GM18867 (cell line): ENCODE results near the gene ITSN1.

Experiments
- ATAC-seq: cut with Tn5 transposase; IDR thresholded peaks from one replicate; pipeline ENCODE4 v1.9.1; 2021; ENCODE audit warnings: mild to moderate bottlenecking, moderate library complexity; ENCODE audit not compliant: unreplicated experiment

ITSN1 gene

DNA sequence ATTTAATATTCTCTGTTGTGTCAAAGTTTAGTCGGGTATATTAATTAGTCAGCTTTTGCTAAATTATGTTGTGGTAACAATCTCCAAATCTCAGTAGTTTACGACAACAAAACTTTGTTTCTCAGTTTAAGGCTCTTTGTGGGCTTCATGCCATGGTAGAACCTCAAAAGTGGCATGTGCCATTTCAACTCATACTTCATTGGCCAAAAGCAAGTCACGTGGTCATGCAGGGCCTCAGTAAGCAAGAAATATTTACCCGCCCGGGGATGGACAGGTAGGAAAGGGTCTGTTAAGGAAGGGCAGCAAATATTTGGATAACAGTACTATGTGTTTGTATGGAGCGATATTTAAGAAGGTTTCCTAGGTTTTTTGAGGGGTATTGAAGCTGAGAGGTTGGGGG, 38.6 kb downstream of the ITSN1 start:
- no peak for ATAC-seq

DNA sequence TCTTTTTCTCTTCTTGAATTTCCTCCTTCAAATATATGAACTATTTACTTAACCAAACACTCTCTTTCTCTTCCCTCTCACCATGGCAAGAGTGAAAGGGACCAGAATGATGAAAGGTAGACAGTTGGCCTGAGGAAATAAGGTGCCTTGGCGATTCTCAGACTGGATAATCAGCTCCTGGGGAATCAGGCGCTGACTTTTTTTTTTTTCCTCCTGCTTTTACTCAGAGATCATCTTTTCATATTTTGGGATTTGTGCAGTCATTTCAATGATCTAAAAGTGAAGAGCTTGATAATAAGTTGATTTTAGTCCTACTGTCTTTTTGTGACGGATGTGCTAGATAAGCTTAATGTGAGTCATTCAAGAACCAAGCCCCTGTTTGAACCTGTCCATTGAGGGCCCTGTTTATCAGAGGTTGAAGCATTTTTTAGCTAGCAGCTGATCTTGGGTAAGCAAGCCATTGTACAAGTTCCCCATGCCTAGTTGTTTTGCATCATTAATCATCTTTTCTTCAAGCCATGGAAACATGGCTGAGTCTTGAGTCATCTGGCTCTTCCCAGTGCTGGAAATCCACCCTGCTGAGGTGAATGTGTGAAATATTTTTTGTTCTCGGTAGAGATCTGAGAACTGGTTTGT, 40.8 kb downstream of the ITSN1 start:
- no peak for ATAC-seq

DNA sequence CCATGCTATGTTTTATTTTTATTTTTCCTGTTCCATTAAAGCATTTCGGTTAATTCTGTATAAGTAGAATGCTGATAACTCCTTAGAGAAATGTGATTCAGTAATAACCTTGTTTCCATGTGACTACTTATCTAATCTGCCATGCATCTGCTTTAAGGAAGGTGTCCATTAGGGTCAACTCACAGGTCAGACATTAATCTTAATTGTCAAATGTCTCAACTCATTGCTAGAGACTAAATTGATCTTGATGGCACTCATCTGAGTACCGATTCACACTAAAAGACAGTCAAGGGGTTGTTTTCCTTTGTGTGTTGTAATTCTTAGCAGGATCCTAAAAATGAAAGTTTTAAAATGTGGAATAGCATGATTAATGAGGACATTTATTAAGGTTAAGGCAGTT, 41.8 kb downstream of the ITSN1 start:
- ATAC-seq: no peak

DNA sequence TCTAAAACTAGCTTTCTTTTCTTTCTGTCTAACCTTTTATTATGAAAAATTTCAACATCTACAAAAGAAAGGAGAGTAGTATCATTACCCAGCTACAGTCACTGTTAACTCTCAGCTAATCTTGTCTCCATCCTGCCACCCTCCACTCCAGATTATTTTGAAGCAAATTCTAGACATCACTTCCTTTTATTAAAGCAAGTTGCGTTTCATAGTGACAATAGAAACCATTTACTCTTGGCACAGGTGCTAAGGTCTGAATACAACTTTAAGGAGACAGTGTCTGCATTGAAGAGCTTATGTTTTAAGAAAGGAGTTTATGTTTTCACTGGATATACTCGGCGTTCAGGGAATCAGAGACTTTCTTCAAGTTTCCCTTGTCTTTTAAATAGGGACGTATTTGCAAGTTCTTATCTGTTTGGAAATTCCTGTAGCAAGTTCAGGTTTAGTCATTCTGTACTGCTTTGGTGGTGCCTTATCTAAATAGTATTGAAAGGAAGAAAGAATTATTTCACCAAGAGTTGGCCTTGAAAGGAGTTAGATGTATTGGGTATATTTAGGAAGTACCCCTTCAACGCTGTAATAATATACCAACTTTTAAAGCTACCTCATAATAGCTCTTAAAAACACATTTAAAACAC, 42.7 kb downstream of the ITSN1 start:
- ATAC-seq: no peak

DNA sequence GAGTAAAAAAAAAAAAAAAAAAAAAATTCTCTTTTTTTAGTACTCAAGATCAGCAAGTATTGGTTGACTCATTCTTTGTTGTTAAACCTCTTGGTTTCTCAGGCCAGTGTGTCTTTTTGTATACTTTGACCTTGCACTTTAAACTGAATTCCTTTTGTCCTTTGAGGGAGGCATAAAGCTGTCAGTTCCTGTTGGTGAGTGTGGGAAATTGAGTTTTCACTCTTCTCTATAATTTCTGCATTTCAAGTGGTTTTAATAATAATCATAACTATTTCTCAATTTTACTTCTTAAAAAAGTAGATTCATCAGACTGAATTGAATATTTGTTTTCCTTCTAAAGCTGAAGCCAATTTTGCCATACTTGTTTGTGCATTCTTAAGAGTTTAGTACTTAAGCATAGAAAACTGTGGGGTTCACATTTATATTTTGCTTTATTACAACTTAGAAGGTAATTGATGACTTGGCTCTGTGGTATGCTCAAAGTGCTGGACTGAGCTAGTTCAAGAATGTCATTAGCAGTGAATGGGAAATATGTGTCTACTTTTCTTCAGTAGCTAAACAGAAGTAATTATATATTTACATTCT, 43.4 kb downstream of the ITSN1 start:
- ATAC-seq: no peak

DNA sequence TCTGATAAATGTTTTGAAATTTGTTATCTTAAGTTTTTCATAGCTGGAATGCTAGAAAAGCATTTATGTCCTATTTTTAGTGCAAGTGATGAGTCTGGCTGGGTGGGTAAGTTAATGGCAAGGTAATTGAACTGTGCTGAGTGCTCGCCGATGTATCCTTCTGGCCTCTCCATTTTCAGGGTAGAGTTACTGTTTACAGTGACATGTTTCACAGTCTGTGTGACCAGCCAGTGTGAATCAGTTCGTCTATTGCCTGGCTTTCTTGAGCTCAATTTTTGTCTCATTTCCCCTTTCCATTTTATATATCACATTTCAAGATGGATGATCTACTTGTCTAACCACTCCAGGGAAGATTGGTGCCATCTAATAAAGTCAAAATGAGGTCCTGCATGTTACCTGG, 44.1 kb downstream of the ITSN1 start:
- no peak for ATAC-seq

DNA sequence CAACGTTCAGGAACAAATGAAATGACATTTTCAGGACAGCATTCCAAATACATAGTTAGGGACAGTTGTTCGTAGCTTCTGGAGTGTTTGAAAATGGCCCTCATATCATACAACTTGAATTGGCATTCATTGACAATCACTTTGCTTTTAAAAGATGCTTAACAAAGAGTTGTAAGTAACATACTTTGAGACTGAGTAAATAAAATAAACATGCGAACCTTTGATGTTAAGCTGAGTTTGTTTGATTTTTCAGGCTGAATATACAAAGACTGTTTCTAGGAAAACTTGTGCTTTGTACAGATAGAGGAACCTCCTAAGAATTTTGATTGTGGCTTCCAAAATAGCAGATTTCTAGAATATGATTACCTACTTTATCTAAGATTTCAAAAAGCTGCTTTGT, 45.3 kb downstream of the ITSN1 start:
- ATAC-seq: no peak

DNA sequence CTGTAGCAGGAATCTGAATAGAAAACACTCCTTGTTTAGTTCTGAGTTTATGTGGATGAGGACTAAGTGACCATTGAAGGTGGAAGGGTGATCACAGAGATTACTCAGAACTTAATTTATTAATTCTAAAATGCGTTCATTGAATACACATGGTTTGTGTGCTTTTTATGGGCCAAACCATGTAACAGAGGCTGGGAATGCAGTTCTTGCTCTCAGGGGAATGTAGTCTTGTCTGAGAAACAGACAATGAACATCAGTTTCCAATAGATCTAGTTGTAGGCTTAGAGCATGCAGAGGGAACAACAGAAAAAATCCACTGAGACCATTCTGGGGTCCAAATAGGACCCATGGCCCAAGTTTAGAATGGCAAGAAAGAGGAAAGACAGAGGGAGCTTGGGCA, 46.1 kb downstream of the ITSN1 start:
- no peak for ATAC-seq

DNA sequence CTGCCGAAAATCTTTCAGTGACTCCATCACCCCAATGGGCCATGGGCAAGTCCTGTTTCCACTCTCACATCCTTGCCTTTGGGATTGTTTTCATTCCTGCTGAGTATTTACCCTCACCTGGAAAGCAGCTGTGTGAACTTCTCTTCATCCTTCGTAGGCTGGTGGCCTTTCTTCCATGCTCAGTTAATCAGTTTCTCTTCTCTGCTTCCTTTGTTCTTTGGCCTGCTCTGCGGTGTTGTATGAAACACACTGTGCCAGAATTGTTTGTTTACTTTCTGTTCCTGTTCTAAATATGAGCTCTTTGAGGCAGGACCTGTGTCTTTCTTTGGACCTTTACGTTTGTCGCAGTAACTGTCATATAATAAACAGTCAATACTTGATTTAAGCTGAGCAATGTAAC, 48.6 kb downstream of the ITSN1 start:
- no peak for ATAC-seq

DNA sequence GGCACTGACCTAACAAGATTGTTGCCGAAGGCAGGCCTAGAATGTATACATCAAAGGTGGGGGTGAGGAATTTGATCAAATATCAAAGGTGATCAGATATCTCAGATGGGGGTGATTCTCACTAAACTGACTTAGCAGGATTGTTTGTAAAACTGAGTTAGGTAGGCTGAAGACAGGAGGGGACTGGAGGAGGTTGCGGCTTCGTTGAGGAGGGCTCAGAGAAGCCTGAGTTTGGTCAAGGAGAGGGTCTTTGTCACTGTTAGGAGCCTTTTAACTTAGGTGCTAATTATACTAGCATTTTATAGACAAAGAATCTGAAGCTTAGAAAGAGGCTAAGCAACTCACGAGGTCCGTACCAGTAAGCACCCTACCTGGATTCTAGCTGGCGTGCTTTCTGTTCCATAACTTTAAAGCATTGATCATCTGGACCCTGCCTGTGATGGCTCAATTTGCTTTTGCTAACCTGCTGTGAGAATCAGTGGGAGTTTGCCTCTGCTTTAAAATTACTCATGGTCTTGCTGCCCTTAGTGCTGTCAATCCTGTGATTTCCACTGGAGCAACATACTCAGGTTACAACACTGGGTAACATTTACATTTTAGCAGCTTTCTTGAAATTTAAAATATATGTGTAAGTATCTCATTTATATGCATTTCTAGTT, 49.8 kb downstream of the ITSN1 start:
- no peak for ATAC-seq

DNA sequence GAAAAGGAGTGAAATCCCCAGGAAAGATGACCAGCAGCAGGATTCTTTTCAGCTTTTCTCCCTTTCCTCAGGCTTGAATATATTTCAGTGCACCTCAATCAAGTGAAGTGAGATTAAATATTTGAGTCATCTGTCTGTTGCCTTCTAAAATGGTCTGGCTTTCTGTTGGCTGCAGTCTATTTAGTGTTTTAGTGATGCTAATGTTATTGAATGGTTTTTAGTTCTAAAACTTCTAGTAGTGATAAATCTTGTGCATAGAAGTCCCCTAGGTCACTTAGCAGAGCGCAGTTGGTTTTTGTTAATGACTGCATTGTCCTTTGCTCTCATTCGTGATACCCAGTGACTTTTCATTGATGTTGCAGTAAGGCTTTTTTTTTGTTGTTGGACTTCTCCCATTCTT, 53.5 kb downstream of the ITSN1 start:
- no peak for ATAC-seq

DNA sequence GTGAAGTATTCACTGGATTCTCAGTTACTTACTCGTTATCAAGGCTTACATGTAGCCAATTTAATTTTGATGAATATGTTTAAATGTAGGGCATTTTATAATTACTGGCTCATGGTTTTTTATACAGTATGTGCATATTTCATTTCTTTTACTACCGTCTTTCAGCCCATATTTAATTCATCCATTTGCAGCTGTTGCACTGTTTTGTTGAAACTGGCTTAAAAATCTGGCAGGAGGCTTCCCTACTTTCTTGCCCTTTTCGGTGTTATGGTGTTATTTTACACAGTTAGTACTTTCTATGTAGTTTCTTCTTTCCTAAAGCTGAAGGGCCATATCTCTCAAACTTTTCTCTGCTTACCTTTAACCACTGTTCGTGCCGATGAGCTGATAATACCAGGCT, 54.2 kb downstream of the ITSN1 start:
- no peak for ATAC-seq

DNA sequence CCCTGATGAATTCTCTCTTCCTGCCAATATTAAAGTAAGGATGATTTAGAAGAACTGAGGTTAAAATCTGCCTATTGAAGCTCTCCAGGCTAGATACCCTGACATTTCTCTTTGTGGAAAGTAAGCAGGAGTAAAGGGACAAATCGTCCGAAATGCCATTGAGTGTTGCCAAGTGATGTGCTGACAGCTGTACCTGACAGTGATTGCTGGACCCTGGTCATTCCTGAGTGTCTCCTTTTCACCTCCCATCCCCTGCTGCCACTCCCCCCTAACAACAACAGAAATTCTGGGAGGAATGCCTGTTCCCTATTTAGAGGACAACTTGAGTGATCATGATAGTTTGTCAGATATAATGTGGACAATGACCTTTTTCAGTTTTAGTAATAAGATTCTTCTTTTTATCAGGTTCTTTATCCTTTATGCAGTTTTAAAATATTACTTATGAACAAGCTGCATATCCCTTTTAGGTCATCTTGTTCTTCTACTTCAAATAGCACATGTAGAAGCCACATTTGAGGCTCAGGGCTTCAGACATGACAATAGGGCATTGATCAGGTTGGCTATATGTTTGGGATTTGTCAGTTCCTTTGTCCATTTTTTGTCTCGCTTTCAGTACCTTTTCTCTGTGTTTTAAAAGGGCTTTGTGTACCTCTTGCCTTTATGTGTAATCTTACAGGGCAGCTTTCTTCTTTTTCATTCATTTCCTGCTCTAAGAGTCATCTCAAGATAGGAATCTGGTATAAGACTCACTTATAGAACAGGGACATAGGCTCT, 56.0 kb downstream of the ITSN1 start:
- ATAC-seq: no peak

DNA sequence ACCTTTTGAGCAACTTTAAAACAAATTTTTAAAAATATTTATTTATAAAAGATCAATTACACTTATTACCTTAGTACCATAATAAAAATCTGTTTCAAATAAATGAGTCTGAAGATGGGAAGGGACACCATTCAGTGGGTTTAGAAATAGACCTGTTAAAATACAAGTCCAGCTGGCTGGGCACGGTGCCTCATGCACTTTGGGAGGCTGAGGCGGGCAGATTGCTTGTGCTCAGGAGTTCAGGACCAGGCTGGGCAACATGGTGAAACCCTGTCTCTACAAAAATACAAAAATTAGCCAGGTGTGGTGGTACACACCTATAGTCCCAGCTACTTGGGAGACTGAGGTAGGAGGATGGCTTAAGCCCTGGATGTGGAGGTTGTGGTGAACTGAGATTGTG, 57.0 kb downstream of the ITSN1 start:
- ATAC-seq: no peak

DNA sequence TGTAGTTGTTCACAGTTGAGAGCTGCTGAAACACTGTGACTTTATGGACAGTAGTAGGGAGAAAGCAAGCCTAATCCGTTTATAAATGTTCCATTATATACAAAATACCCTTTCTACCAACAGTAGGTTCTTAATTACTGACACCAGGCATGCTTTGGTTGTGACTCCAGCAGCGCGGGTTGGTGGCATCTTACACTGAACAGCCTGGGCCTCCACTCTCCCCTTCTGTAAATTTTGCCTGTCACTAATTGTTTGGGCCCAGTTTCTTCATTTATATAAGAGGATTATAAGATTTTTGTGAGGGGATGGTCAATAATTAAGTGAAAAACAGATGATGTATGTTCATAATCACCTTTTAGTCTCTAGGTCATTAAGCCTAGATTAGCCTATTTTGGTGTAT, 58.2 kb downstream of the ITSN1 start:
- no peak for ATAC-seq

DNA sequence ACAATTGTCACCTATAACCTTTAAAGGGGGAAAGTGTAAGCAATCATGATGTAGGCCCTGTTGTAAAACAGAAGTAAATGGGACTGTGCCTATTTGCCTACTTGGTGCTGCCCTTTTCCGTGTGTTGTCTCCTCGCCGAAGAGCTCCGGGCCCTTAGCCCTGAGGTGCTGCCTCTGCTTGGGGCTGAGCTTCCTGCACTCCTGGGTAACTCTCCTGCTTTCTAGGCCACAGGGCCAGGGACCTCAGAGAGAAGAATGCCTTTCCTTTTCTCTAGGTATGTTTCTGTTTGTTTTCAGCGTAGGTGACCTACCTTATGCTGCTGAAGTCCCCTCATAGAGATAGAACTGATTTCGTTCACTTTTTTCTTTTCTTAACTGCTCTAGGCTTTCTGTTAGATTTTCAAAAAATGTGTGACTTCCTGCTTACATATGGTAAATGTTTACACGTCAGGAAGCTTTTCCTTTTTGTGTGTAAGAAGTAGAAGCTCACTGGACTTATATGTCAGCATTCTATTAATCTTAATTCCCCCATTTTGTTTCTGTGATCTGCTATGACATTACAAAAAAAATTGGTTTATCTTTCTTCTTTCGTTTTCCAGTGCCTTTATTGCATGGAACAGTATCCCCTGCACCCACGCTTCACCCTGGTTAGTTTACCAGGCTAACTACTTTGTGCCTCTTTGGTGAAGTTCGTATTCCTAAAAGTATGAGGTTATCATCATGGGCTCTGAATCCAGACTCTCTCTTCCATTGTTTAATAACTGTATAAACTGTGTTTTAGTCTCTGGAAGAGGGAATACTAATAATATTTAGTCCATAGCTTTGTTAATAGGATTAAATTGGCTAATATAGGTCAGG, 61.7 kb downstream of the ITSN1 start:
- ATAC-seq: no peak

DNA sequence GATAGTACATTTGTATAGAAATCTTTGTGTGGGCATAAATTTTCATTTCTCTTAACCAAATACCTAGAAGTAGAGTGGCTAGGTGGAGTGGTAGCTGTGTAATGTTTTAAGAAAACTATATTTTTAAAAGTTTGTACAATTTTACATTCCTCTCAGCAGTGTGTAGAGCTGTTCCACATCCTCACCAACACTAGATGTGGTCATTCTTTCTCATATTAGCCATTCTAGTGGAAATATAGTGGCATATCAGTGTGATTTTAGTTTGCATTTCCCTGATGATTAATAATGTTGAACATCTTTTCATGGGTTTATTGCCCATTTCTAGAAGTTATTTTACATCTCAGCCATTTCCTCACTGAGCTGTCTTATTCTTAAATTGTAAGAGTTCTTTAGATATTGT, 65.5 kb downstream of the ITSN1 start:
- no peak for ATAC-seq

DNA sequence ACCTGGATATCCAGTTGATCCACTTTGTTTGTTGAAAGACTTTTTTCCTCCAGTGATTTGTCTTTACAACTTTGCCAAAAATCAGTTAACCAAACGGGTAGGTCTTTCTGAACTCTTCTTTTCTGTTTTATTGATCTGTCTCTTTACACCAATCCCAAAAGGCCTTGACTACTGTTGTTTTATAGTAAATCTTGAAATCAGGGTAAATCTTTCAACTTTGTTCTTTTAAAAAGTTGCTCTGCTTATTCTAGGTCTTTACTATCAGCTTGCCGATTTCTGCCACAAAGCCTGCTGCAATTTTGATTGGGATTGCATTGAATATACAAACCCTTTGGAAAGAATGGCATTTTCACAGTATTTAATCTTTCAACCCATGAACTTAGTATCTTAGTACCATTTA, 66.6 kb downstream of the ITSN1 start:
- no peak for ATAC-seq

DNA sequence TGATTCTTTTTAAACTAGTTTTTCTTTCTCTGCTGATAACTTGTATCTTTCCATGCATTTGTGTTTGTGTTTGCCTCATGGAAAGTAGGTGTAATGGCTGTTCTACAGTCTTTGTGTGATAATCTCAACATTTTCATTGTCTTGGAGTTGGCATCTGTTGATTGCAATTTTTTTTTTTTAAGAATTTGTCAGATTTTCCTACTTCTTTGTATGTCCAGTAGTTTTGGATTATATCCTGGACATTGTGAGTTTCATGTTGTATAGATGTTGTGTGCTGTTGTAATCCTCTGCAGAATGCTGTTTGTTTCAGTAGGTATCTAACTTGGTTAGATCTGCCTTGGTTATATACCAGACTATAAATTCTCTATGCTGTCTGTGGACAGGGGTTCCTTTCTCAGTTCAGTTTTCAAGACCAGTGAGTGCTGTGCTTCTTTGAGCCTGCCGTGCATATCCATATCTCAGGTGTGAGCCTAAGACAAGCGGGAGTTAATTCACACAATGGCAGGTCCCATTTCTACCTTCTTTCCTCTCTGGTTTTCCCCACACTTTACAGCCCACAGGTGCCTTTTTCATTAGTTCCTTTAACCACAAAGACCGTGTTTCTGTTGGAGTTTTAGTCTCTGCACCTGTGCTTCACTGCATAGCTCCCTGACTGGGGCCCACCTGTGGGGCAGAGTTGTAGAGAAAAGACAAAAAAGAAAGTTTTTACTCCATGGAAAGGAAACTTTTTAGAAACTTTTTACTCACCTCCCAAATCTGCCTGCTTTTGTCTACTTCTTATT, 69.9 kb downstream of the ITSN1 start:
- no peak for ATAC-seq

DNA sequence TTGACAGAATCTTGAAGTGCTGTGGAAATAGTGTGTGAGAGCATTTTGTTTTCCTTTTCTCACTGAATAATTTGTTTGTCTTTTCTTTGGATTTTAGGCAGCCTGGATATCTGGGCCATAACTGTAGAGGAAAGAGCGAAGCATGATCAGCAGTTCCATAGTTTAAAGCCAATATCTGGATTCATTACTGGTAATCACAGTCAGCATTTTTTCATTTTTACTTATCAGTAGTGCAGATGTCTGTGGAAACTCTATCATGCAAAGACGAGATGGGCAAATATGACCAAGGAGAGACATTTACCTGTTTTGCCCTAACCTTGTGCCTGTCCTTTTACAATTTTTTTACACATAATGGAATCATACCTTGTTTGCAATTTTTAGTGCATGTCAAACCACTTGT, 78.8 kb downstream of the ITSN1 start:
- ATAC-seq: no peak
